ENCODE results near the gene RBM7.

The RBM7 gene

GRCh38 chr11:114396916-114397315, 3.5 kb upstream of the RBM7 start:
- no peak for DNase-seq (ENCODE audit: low read depth)

GRCh38 chr11:114397349-114397982, 3.0 kb upstream of the RBM7 start:
- DNase-seq (ENCODE audit: low read depth): no peak

- DNase-seq (ENCODE audit: low read depth): no peak
These were observed 2.1 kb upstream of the RBM7 start for GRCh38 chr11:114398303-114398920.

DNA sequence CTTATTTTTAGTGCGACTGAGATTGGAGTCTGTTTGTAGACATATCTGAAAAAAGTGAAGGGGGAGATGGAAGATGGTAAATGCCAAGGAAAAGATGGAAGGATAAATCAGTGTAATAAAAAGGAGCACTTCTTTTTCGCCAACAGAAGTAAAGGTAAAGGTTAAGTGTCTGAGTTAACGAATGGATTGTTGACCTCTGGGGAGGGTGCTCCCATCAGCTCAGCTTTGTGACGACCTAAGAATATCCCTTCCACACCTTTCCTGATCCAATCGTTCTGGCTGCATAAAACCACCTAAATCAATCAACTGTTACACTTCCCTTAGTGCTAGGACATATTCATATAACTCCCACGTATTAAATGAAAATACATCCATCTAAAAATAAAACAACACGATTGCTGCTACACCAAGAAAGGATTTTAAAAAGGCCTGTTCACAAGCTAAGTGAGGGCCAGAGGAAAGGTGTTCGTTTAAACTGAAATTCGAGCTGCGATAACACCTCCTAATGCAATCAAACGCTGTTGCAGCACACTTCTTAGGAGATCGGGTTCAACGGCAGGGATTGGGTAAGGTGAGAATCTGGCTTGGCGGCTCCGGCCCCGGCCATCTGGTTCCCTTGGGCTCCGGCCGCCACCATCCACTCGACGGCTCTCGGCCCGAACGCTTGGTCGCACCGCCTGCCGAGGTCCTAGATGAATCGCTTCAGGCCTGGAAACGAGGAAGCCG, 813 bp upstream of the RBM7 start:
- no peak for DNase-seq (ENCODE audit: low read depth)

- no peak for DNase-seq (ENCODE audit: low read depth)
These were observed 403 bp downstream of the RBM7 start for GRCh38 chr11:114400915-114401223.

DNA sequence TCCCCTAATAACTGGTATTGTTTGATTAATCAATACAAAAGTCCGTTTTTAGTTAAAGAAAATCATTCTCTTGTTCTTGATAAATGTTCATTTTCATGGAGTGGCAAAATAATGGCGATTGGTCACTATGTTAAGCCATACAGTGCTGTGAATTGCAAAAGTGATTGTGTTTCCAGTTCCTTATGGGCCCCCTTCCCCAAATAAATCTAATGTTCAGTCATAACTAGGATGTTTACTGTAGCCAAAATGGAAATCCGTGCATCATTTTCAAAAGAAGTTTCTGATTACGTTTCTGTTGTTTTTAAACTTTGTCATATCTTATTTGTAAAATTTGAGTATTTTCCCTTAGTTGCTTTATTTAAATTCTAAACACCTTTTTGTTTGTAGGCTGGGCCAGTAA, 845 bp downstream of the RBM7 start:
- no peak for DNase-seq (ENCODE audit: low read depth)

GRCh38 chr11:114412946-114413345, 12.5 kb downstream of the RBM7 start:
- no peak for DNase-seq (ENCODE audit: low read depth)

GRCh38 chr11:114413958-114414357, 13.5 kb downstream of the RBM7 start:
- DNase-seq (ENCODE audit: low read depth): no peak

GRCh38 chr11:114416441-114416961, 16.0 kb downstream of the RBM7 start:
- no peak for DNase-seq (ENCODE audit: low read depth)

- DNase-seq (ENCODE audit: low read depth): no peak
These were observed 25.8 kb downstream of the RBM7 start for GRCh38 chr11:114426280-114426679.

GRCh38 chr11:114430290-114430689, 29.8 kb downstream of the RBM7 start:
- no peak for DNase-seq (ENCODE audit: low read depth)

DNA sequence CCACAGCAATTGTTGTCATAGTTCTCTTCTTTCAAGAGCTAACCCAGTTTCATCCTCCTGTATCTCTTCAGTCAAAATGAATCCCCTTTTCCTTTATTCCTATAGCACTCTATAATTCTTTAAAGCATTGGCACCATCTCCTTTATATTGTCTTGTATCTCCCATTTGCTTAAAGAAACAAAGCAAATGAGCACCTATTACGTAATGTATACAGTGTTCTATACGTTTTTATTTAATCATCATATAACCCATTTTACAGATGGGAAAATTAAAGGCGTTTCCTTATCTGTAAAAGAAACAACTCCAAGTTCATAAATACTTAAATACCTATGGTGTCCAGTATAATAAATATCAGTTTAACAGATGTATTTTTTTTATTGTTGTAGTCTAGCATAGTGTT, 32.4 kb downstream of the RBM7 start:
- no peak for DNase-seq (ENCODE audit: low read depth)

GRCh38 chr11:114433376-114433775, 32.9 kb downstream of the RBM7 start:
- no peak for DNase-seq (ENCODE audit: low read depth)

GRCh38 chr11:114438303-114438702, 37.8 kb downstream of the RBM7 start:
- DNase-seq (ENCODE audit: low read depth): no peak

GRCh38 chr11:114439229-114440120, 39.0 kb downstream of the RBM7 start, which contains the start of gene REXO2:
REXO2 (plus strand) TSS chr11:114439467; CDS start chr11:114439529, 62 bp downstream.
- DNase-seq (ENCODE audit: low read depth): peak; percentile 86

GRCh38 chr11:114440121-114440860, 39.8 kb downstream of the RBM7 start:
- DNase-seq (ENCODE audit: low read depth): no peak

GRCh38 chr11:114440971-114441763, 40.7 kb downstream of the RBM7 start:
- no peak for DNase-seq (ENCODE audit: low read depth)

DNA sequence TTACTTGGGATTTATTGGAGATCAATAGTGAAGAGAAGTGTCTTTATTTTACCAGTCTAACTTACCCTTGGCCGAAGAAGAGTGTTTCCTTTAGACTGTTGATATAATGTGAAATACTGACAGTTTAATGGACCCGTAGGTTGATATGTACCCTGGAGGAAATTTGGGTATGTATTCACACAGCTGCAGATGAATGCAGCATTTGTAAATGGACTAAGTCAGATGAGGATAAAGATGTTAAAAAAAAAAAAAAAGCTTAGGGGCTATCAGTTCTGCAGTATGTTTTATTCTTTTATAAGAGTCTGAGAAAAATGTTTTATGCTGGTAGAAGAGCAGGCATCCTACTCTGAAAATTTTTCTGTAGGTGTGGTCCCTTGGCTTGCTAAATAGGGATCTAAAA, 41.5 kb downstream of the RBM7 start:
- DNase-seq (ENCODE audit: low read depth): no peak

- DNase-seq (ENCODE audit: low read depth): no peak
These were observed 42.1 kb downstream of the RBM7 start for GRCh38 chr11:114442536-114442935.

DNA sequence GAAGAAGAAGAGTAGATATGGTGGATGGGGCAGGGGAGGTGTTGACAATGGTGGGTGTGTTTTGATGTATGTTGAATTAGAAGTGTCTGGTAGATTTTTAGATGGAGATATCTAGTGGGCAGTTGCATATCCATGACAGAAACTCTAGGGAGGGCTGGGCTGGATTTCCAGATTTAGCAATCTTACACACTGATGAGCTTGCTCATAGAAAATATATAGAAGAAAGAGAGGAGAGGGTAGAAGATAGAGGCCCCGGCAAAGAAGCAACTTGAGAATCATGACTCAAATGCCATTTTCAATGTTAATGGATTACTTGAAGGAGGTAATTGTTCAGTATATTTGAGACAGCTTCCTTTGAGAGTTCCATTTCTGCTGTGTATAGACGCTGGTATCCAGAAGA, 47.0 kb downstream of the RBM7 start:
- no peak for DNase-seq (ENCODE audit: low read depth)

DNA sequence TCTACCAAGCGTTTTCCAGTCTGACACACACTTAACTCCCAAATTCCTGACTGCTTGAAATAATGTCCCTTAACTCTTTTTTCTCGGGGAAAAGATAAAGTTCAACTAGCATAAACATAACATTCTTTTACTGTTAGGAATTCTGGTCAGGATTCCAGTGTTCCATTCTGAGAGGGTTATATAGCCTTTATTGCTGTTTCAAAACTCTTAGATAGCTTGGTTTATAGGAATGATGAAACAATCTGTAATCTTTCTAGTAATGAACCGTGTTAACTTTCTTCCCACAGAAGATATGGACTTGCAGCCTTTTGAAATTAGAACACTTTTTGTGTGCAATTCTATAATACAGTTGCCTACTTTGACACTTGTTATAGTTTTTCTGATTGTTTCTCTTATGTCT, 47.4 kb downstream of the RBM7 start:
- no peak for DNase-seq (ENCODE audit: low read depth)
